8988T (cell line): ENCODE data around the gene C4orf36.
"Not testable (repeated sequence)": the region's sequence is repeated elsewhere in the genome, so short reads cannot be mapped to it uniquely, and the experiment has no call there.

Source experiments
- DNase-seq: peaks from one replicate; pipeline ENCODE4 v3.0.0; 2011

Gene C4orf36

DNA sequence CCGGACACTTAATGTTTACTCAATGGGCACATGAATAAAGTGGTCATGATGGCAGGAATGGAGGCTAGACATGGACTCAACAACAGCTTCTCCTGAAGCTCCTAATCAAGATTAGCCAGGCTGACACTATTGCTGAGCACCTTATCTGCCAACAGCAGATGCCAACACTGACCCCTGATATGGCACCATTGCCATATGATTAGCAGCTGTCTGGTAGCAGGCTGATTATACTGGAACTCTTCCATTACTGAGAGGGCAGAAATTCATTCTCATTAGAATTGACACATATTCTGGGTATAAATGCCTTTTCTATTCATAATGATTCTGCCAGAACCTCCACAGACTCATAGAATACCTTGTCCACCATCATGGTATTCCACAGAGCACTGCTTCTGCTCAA is 24.2 kb upstream of the C4orf36 start:
- DNase-seq, result no peak

DNA sequence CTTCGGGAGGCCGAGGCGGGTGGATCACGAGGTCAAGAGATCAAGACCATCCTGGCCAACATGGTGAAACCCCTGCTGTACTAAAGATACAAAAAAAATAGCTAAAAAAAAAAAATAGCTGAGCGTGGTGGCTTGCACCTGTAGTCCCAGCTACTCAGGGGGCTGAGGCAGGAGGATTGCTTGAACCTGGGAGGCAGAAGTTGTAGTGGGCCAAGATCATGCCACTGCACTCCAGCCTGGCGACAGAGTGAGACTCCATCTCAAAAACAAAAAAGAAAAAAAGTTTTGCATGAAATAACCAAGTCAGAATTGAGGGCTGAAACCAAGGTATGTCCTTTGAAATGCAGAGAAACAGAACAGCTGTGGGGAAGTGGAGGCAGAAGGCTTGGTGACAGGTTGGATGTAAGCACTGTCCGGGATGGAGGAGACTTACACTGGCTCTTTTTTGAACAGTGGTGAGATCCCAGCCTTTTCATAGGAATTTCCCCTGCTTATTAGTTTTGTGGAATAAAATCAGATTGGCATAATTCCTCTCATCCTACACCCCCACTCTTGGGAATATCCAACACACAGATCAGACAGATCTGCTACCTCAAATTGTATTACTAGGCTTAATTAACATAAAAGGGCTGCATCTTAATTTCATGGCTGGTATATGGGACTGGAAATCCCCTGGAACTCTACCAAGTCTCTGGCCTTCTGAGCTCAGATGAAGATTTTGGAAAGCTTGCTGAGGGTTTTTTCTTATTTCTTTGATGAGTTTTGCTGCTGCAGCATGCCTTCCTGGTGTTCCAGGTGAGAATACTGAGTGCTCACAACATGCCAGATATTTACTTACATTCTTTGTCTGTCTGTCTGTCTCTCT is 18.8 kb upstream of the C4orf36 start:
- DNase-seq, result no peak

DNA sequence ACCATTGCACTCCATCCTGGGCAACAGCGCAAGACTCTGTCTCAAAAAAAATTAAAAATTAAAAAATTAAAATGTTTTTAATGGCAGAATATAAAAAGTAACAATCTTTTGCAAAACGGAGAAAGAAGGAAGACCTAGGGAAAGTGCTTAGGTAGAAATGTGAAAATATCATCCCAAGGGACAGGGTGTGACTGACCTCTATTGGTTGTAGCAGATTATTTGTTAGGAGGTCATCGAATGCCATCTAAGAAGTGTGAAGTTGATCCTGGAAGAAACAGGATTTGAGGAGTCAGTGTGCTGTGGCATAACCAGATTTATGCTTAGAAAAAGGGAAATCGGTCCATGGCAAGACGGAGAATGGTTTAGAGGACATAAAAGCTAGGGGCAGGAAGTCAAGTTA is 18.1 kb upstream of the C4orf36 start:
- DNase-seq, result no peak

DNA sequence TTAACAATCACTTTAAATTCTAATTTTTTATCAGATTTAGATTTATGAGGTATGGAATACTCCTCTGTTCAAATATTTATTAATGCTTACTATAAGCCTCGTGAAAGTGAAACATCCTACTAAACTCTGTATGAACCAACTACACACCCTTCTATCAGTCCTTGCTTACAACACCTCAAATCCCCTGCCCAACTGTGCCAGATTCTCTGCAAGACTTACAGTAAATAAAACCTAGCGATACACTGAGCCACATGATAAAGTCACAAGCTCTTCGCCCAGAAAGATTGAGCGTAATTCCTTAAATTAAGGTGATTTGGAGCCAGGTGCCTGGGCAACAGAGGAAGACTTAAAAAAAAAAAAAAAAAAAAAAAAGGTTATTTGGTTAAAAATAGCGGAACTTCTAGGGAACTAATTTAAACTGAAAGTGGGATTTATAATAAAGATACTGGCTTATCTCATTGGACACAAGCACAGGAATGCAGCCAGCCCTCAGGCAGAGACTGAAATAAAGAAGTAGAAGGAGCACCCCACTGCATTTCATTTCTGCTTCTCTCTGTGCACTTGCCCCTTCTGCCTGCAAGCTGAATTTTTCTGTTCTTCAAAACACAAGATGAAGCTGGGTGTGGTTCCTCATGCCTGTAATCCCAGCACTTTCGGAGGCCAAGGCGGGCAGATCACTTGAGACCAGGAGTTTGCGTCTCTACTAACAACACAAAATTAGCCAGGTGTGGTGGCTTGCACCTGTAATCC is 17.5 kb upstream of the C4orf36 start:
- no peak for DNase-seq

DNA sequence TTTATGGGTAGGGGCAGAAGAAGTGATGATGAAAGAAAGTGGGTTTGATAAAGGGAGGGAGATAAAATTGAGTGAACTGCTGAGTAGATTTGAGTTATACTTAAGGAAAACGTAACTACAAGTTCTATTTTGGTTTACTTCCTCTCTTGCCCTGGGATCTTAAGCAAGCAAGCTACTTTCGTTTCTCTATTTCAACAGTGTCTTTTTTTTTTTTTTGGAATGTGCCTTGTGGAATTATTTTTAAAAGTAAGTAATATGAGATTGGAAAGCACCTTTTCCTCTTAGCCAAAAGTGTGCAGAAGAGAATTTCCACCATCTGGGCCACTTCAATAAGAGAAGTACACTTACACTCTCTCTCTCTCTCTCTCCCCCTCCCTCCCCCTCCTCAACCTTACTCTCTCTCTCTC is 16.0 kb upstream of the C4orf36 start:
- DNase-seq, result no peak

DNA sequence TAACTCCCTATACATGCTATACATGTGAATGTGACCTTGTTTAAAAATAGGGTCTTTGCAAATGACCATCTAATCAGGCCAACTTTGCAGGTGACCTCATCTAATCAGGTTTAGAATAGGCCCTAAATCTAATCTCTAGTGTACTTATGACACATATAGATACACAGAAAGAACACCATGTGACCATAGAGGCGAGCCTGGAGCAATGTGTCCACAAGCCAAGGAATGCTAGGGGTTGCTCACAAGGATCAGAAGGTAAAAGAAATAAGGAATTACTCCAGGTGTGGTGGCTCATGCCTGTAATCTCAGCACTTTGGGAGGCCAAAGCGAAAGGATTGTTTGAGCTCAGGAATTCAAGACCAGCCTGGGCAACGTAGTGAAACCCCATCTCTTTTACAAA is 9.6 kb upstream of the C4orf36 start:
- DNase-seq, result no peak

DNA sequence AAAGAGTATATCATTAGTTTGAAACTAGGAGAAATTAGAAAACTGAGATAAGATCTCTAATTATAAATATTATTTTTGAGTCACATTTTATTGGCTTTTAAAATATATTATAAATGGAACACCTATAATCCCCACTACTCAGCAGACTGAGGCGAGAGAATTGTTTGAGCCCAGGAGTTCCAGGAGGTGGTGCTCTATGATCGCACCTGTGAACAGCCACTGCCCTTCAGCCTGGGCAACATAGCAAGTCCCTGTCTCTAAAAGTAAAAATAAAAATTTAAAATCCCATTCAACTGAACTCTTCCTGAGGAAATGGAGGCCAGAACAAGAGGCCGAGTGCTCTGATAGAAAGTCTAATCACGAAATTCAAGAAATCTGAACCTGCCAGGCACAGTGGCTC is 6.3 kb upstream of the C4orf36 start:
- no peak for DNase-seq

DNA sequence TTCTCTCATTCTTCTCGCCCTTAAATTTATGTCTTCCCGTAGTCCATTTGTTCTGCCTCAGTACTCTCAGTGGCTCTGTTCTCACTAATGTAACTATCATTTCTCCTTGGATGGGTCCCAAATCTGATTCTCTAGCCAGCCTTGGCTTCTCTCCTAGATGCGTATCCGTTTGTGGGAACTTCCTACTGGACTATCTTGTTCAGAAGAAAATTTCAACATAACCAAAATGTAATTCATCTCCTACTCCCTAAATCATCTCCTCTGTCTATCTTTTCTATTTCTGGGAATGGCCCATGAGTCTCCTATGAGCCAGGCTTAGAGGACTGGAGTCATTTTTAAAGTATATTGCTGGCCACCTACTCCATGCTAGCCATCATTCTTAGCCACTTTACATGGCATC is 4.4 kb upstream of the C4orf36 start:
- no peak for DNase-seq

DNA sequence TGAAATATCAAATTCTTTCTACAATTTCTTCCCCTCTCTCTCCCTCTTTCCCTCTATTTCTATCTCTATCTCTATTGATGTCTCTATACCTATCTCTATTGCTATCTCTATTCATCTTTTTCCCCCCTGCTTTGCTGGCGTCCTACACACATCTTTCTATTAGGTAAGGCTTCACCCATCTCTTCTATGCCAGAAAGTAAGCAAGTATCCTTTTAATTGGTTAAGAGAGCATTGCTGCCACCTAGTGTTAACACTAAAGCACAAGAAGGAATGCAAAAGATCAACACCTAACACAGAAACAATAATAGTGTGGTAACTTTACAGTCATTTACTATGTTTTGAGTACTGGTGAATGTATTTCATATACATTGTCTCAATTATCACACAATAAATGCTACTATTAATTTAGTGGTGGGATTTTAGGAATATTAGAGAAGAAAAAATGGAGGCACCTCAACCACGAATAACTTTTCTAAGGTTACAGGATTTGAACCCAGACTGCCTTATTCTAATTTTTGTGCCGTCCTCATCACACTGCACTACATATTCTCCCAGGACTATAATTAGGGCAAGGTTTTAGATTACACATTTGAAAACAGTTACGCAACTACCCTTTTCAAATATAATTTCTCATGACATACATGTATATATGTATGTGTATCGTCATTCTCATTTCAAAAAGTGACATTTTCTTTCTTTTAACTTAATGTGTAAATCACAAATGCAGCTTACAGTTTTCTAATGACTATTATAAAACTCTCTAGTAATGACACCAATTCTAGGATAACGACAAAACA is 3.7 kb upstream of the C4orf36 start:
- DNase-seq, result no peak

DNA sequence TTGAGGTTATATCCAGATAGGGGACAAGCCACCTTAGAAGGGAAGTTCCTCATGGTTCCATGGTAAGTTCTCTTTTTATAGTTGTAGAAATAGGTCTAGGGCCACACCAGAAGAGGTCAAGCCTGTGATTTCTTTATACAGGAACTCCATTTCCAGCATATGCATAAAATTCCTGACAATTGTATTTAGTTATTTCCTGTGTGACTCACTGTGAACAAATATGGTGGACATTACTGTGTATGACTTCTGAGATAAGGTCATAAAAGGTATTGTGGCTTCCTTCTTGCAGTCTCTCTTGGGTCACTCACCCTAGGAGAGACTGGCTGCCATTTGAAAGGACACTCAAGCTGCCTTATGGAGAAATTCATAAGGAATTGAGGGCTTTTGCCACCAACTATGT is 2.2 kb upstream of the C4orf36 start:
- DNase-seq, result no peak

DNA sequence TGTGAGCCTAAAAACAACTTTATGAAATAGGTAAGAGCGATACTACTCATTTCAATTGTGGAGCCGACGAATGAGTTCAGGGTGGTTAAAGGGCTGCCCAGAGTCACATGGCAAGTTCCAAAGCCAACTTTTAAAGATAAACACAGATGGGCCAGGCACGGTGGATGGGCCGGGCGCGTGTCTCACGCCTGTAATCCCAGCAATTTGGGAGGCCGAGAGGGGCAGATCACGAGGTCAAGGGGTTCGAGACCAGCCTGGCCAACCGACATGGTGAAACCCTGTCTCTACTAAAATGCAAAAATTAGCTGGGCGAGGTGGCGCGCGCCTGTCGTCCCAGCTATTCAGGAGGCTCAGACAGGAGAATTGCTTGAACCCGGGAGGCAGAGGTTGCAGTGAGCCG is 914 bp upstream of the C4orf36 start:
- DNase-seq, result no peak

DNA sequence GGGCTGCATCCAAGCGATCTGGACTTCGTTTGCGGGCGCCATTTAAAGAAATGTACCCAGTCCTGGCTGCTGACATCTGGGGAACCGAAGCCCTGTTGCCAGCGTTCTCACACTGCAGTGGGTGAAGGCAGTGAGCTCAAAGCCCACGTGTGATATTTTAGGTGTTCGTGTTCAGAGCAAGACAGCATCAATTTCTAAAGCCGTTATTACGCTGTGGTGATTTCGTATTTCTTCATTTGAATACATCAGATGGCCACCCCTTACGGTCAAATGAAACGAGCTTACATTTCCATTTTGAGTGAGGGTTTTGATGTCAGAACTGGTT is 376 bp upstream of the C4orf36 start:
- DNase-seq, result no peak

DNA sequence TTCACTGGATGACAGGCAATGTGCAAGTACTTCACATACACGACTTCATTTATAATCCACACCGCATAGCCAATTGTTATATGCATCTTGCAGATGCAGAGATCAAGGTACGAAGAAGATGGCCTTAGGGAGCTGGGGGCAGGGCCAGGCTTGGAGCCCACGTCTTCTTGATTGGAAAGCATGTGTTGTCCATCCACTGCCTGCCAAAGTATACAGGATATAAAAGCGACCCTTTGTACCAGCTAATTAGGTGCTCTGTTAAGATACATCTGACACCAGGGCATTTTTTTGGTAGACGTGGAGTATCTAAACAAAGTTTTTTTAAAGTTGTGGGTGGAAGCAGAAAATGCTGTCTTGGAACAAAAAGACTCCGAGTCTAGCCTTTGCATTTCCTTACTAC is 1.4 kb downstream of the C4orf36 start:
- DNase-seq, result no peak

DNA sequence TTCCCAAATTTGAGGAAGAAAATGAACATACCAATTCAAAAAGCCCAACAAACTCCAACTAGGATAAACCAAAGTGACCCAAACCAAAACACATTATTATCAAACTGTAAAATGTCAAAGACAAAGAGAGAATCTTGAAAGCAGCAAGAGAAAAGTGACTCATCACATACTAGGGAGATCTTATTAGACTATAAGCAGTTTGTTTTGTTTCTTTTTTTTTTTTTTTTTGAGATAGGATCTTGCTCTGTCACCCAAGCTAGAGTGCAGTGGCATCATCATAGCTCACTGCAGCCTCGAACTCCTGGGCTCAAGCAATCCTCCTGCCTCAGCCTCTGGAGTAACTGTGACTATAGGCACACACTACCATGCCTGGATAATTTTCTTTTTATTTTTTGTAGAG is 12.6 kb downstream of the C4orf36 start:
- DNase-seq, result no peak

DNA sequence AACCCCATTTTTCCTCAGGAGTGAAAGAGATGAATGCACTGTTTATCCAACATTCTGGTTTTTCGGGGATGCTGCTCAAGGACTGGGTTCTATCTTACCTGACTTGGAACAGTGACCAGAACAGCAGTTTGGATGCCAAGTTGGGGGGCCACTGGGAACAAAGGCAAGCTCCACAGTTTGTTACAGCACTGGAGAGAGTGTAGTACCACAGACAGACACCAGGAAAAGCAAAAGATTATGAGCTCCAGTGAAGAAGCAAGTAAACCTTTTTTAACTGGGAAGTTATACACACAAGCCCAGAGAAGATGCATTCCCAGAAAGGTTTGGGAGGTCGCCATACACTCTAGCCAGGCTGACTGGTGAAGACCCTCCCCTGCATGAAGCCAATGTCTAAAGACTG is 13.6 kb downstream of the C4orf36 start:
- DNase-seq, result no peak

DNA sequence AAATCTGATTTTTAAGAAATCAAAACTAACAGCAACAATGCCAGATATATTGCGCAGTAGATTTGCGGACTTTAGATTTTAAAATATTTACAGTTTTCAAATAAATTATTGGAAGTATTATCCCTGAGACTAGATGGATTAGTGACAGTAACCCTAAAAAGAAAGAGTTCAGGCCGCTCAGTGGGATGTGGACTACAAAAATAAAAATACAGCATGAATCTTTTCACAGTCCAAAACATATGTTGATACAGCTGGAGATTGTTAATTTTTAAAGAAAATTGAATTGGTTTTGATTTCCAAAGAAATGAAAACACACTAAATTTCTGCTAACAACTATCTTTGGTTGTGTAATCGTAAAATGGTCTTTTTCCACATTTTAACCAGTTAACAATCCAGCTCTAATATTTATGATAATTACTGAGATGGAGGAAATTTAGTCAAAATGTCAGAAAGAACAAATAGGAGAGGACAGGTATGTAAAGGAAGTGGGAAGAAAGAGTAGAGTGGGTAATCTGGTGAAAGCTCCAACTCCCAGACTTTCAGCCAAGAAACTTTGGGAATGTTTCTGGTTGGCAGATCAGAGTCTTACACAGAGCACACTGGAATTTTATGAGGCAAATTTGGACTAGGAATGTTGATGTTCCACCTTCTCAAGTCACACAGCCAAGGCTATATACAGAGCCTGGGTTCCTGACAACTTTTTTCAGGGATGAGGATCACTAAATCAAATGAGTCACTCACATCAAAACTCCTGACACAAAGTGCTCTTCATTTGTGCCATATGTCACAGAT is 15.1 kb downstream of the C4orf36 start:
- no peak for DNase-seq

DNA sequence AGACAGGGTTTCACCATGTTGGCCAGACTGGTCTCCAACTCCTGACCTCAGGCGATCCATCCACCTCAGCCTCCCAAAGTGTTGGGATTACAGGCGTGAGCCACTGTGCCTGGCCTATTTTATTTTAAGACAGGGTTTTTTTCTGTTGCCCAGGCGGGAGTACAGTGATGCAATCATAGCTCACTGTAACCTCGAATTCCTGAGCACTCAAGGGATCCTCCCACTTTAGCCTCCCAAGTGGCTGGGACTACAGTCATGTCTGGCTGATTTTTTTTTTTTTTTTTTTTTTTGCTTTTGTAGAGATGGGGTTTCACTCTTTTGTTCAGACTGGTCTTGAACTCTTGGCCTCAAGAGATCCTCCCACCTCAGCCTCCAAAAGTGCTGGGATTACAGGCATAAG is 16.8 kb downstream of the C4orf36 start:
- not testable (repeated sequence) for DNase-seq

DNA sequence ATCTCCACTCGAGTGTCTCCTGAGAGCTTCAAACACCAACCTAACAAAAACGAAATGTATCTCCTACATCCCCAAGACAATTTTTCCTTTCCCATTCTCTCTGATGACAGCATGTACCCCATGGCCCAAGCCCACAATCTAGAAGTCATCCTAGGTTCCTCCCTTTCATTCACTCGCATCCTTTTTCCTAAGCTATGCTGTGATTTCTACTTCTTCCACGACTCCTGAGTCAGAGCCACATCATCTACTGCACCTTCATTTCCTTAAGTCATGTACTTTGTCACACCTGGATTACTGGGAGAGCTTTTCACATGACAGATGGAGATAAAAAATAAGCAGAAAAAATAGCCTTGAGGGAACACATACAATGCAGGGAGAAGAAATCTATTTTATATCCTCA is 20.1 kb downstream of the C4orf36 start:
- DNase-seq, result no peak

DNA sequence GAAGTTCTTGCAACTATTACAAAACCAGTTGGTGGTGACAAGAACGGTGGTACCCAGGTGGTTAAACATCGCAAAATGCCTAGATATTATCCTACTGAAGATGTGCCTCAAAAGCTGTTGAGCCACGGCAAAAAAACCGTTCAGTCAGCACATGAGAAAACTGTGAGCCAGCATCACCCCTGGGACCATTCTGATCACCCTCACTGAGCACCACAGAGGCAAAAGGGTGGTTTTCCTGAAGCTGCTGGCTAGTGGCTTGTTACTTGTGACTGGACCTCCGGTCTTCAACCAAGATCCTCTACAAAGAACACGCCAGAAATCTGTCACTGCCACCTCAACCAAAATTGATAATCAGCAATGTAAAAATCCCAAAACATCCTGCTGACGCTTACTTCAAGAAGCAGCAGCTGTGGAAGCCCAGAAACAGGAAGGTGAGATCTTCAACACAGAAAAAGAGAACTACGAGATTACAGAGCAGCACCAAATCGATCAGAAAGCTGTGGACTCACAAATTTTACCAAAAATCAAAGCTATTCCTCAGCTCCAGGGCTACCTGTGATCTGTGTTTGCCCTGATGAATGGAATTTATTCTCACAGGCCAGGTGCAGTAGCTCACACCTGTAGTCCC is 21.7 kb downstream of the C4orf36 start:
- no peak for DNase-seq

DNA sequence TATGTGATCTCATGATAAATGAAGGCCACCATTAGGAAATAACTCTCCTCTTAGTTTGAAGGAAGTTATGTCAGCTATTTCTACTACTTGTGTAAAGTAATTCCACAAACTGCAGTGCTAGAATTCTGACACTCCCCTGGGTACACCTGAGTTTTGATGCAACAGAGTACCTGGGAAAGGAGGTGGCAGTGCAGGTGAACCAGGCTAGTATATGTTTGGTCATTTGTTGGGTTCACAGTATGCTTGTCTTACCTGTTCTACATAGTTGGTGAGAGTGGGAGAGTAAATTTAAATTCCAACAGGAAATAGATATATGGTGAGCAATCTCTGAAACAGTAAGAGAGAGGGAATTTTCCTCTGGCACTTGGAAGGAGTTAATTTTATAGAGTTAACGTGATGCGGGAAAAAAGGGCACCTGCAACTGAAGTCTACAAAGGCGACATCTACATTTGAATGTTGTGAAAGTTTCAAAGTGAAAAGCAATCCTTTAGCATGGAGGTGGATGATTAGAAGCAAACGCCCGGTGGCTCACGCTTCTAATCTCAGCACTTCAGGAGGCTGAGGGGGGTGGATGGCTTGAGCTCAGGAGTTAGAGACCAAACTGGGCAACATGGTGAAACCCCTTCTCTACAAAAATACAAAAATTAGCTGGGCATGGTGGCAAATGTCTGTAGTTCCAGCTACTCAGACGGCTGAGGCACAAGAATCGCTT is 34.7 kb downstream of the C4orf36 start:
- no peak for DNase-seq

DNA sequence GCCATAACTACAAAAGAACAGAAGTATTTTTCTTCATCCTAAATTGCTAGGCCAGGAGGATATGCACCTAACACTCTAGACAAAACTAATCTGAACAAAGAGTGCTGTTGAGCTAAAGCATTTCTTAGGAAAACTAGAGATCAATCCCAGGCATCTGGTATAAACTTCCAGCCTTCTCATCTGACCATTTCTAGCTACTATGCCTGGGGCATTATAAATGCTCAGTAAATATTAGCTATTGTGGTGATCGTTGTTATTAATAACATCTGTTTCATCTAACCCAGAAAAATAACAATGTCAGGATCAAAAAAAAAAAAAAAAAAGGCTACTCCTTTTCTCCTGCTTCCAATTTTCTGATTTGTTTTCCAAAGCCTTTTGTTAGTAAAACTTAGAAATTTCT is 35.3 kb downstream of the C4orf36 start:
- DNase-seq, result no peak

DNA sequence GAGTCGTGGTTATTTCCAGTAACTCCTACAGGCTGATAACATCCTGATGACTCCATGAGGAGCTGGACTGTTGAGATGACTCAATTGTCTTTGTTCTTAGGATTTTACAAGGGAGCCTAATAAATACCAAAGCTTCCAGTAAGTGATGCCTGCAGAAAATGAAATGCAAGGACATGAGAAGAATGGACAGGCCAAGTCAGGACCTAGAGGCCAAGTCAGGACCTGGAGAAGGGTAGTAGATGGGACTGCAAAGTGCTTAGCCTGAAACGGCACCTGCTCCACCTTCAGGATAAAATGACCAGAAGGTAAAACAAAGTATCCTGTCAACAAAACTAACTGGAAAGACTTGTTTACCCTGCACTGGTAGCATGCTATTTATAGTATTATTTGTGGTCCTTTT is 36.6 kb downstream of the C4orf36 start:
- DNase-seq, result no peak
